Type B pancreatic cell (in vitro differentiated cells): Measurements from ENCODE around the gene TMEM45A. TPM values are rescaled to one million over a fixed set of nuclear protein-coding genes. Genes with fewer than 3 reads are reported as not detected.

Experiments used
- DNase-seq: peaks from one replicate; pipeline ENCODE4 v3.0.0; 2021; ENCODE audit warnings: mixed read lengths; ENCODE audit not compliant: unreplicated experiment; ENCODE audit errors: extremely low spot score
- H3K27ac Mint-ChIP-seq: 2 replicates; pipeline ENCODE4 v1.8.0; 2021; ENCODE audit warnings: mild to moderate bottlenecking, mixed read lengths
- H3K27me3 Mint-ChIP-seq: 2 replicates; pipeline ENCODE4 v1.8.0; 2021; ENCODE audit warnings: mixed read lengths
- H3K36me3 Mint-ChIP-seq: 2 replicates; pipeline ENCODE4 v1.8.0; 2021; ENCODE audit warnings: mixed read lengths
- H3K4me1 Mint-ChIP-seq: one replicate; pipeline ENCODE4 v1.8.0; 2021; ENCODE audit warnings: mixed read lengths; ENCODE audit not compliant: unreplicated experiment
- H3K4me3 Mint-ChIP-seq: 2 replicates; pipeline ENCODE4 v1.8.0; 2021; ENCODE audit warnings: mild to moderate bottlenecking, mixed read lengths
- H3K9me3 Mint-ChIP-seq: 2 replicates; pipeline ENCODE4 v1.8.0; 2021; ENCODE audit warnings: mixed read lengths
- CTCF ChIP-seq: fragments of 200-600 bp; sonication (generic); conservative IDR thresholded peaks from 2 replicates; pipeline ENCODE4 v1.5.0; 2021; ENCODE audit warnings: antibody characterized with exemption, mild to moderate bottlenecking
- total RNA-seq: library from RNA; stranded (reverse); gene quantifications from 2 replicates; pipeline ENCODE4 v1.2.1, GENCODE V29; 2021; ENCODE audit warnings: low replicate concordance

Gene TMEM45A
- total RNA-seq, 1 donor from 2014 or later: 18.4 TPM

DNA sequence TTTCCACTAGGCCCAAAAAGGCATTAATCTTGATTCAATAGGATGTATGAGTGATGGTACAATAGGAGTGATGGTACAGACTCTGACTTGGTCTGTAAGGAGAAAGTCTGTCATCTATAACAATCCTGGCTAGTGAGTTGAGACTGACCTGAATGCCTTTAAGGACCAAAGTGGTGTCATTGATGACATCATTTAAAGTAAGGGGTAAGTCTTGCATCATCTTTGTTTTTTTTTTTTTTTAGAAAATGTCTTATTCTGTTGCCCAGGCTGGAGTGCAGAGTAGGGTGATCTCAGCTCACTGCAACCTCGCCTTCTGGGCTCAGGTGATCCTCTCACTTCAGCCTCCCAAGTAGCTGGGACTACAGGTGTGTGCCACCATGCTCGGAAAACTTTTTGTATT is 5.6 kb upstream of the TMEM45A start:
- Mint-ChIP-seq H3K4me1 (peaks cover 3% of the 10 kb centered on the region), H3K4me3 (no peak overlapping the region), H3K27ac (no peak overlapping the region), H3K27me3 (peaks cover 25% of the 10 kb centered on the region), H3K9me3 (peaks cover 14% of the 10 kb centered on the region), H3K36me3 (no peaks in the 10 kb centered on the region)
- TF ChIP-seq CTCF: no peak
- no peak for DNase-seq

GRCh38 chr3:100489118-100489517 is 3.3 kb upstream of the TMEM45A start:
- Mint-ChIP-seq H3K4me1 (peaks cover 4% of the 10 kb centered on the region), H3K27ac (no peak overlapping the region)
- TF ChIP-seq CTCF: no peak

DNA sequence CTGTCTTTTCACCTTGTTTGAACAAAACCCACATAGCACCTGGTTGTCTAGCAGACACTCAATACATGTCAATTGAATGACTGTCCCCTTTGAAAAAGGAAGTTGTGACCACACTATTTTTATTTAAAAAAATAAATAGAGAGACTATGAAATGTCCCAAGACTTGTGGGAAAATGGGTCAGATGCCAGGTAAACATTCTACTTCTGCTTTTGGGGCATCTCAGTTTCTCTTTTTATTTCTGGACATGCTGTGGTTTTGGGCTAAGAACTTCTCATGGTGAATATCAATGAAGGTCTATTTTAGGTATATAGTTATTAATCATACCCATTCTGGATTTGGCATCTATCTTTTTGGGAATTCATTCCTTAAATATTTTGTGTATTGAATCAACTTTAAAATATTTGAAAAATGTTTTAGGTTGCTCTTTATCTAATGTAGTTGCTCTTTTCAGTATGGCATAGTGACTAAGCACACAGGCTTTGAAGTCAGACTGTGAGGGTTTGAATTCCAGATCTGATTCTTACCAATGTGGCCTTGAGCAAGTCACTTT is 4.4 kb downstream of the TMEM45A start:
- Mint-ChIP-seq H3K4me1 (peaks cover 6% of the 10 kb centered on the region), H3K27me3 (peaks cover 1% of the 10 kb centered on the region), H3K36me3 (no peaks in the 10 kb centered on the region), H3K27ac (no peak overlapping the region), H3K9me3 (no peaks in the 10 kb centered on the region), H3K4me3 (no peak overlapping the region)
- no peak for TF ChIP-seq CTCF
- no peak for DNase-seq

More at GRCh38 chr3:100489118-100489517, 3.3 kb upstream of the TMEM45A start:
- DNase-seq: no peak
- peaks cover 14% of the 10 kb centered on the region for H3K9me3 Mint-ChIP-seq
- no peaks in the 10 kb centered on the region for H3K36me3 Mint-ChIP-seq
- peaks cover 22% of the 10 kb centered on the region for H3K27me3 Mint-ChIP-seq
- no peak overlapping the region for H3K4me3 Mint-ChIP-seq

DNA sequence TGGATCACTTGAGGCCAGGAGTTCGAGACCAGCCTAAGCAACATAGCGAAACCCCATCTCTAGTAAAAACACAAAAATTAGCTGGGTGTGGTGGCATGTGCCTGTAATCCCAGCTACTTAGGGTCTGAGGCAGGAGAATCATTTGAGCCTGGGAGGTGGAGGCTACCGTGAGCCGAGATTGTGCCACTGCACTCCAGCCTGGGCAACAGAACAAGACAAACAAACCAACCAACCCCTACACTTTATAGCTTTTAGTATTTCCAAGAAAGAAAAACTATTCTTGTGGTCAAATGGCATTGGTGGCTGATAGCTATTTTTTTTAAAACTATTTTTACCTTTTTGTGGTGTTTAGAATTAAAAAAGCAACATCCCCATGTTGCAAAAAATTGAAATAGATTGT is 7.2 kb downstream of the TMEM45A start:
- Mint-ChIP-seq H3K4me3 (no peak overlapping the region), H3K36me3 (no peaks in the 10 kb centered on the region), H3K27ac (no peak overlapping the region), H3K4me1 (peaks cover 5% of the 10 kb centered on the region), H3K9me3 (no peaks in the 10 kb centered on the region), H3K27me3 (no peaks in the 10 kb centered on the region)
- no peak for TF ChIP-seq CTCF
- no peak for DNase-seq

DNA sequence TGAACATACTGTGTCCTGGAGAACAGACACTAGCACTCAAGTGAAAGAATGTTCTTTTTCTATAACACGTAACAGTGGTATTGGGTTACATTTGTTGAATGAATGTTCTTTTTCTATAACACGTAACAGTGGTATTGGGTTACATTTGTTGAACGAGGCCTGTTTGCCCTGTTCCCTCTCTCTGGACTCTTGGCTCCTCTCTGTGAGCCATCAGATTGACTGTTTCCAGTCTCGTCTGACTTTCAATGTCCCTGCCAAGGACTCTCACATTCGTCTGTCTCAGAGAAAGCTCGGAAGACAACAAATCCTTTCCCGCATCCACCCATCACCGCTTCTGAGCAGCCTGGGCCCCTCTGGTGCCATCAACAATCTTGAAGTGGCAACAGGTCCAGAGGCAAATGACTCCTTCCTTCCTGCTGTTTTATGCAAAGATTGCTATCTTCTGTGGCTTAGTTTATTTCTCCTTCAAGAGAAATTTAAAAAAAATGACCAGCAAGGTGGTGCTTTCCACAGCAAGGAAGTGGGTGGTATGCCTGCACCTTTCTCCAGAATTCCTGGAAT is 8.0 kb downstream of the TMEM45A start:
- no peak overlapping the region for H3K27ac Mint-ChIP-seq
- H3K36me3 Mint-ChIP-seq: no peaks in the 10 kb centered on the region
- DNase-seq: no peak
- no peaks in the 10 kb centered on the region for H3K27me3 Mint-ChIP-seq
- H3K4me1 Mint-ChIP-seq: peaks cover 5% of the 10 kb centered on the region
- H3K4me3 Mint-ChIP-seq: no peak overlapping the region
- no peaks in the 10 kb centered on the region for H3K9me3 Mint-ChIP-seq
- TF ChIP-seq CTCF: no peak

DNA sequence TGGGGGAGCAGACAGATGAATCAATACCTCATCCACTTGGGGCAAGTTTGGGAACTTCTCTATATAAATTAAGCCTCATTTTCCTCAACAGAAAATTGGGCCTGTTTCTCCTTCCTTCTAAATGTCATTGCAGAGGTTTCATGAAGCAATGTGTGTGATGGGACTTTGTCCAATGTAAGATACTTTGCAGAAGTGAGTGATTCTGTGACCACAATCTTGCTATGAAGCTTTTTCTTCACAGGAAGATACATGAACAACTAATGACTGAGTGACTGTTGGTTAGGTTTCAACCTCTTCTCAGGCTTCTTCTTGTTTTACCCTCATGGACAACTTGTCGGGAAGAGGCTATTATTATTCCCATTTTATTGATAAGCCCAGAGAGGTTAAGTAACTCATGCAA is 11.0 kb downstream of the TMEM45A start:
- Mint-ChIP-seq H3K4me3 (no peak overlapping the region), H3K36me3 (no peaks in the 10 kb centered on the region), H3K27me3 (peaks cover 2% of the 10 kb centered on the region), H3K4me1 (peaks cover 5% of the 10 kb centered on the region), H3K9me3 (peaks cover 5% of the 10 kb centered on the region), H3K27ac (no peak overlapping the region)
- DNase-seq: no peak
- TF ChIP-seq CTCF: no peak
